B cell (primary cell): Measurements from ENCODE around the gene ZNF319. TPM values are rescaled to one million over a fixed set of nuclear protein-coding genes. Genes with fewer than 3 reads are reported as not detected.

ENCODE experiments used
- ATAC-seq: fragments of 200-7000 bp; cut with Tn5 transposase; one replicate; pipeline ENCODE4 v1.10.0; 2021; ENCODE audit warnings: low read depth, mild to moderate bottlenecking, moderate number of reproducible peaks, moderate library complexity
- CTCF ChIA-PET: fragments of 350-600 bp; sonication (Branson Sonifier 250); formaldehyde crosslinking; loops from one replicate; lab custom pipeline; 2021; ENCODE audit warnings: antibody characterized with exemption, inconsistent platforms; lab: Charles Lee
- POLR2A ChIA-PET: fragments of 350-600 bp; sonication (Branson Sonifier 250); formaldehyde crosslinking; loops from one replicate; lab custom pipeline; 2021; ENCODE audit warnings: antibody characterized with exemption; lab: Charles Lee
- DNase-seq: peaks from one replicate; pipeline ENCODE4 v3.0.0; 2013
- H2AFZ ChIP-seq: 2 replicates; pipeline ENCODE4 v1.6.1; 2012; ENCODE audit warnings: mild to moderate bottlenecking, low read depth, low read length; ENCODE audit not compliant: insufficient read depth, poor library complexity, severe bottlenecking
- H3K27ac ChIP-seq, 2 donors: 1 replicate in 1 of 2; 2 replicates in 1 of 2; pipeline ENCODE4 v1.5.1; 2012 to 2013; ENCODE audit warnings: low read length in 2 of 2, mild to moderate bottlenecking in 2 of 2, moderate library complexity in 1 of 2
- H3K27me3 ChIP-seq, 4 experiments: fragments of 200-600 bp in 1 of 4; sonication (generic) in 1 of 4; replicated peaks in 1 of 4; 1 replicate in 2 of 4; 2 replicates in 2 of 4; pipeline versions ENCODE4 v1.6.1 to v1.7.0; 2013 to 2016; ENCODE audit warnings: low read length in 3 of 4, mild to moderate bottlenecking in 2 of 4, mixed read lengths in 1 of 4, moderate library complexity in 1 of 4; ENCODE audit not compliant: insufficient read depth in 4 of 4, control insufficient read depth in 3 of 4; ENCODE audit errors: control extremely low read depth in 1 of 4
- H3K36me3 ChIP-seq, 2 experiments: replicated peaks in 1 of 2; 1 replicate in 1 of 2; 2 replicates in 1 of 2; pipeline versions ENCODE4 v1.6.1 to v1.7.1; 2013; ENCODE audit warnings: low read length in 1 of 2; ENCODE audit not compliant: insufficient read depth in 2 of 2, control insufficient read depth in 1 of 2; ENCODE audit errors: control extremely low read depth in 1 of 2, extremely low read depth in 1 of 2
- H3K4me1 ChIP-seq, 2 donors: fragments of 200-600 bp in 1 of 2; sonication (generic) in 1 of 2; 1 replicate in 1 of 2; 2 replicates in 1 of 2; pipeline versions ENCODE4 v1.5.1 to v1.6.1; 2013 to 2017; ENCODE audit warnings: low read length in 2 of 2; ENCODE audit not compliant: control insufficient read depth in 2 of 2, insufficient read depth in 2 of 2
- H3K4me2 ChIP-seq: replicated peaks from 2 replicates; pipeline ENCODE3; 2012; ENCODE audit warnings: mild to moderate bottlenecking, low read depth, low read length; ENCODE audit not compliant: poor library complexity, severe bottlenecking
- H3K4me3 ChIP-seq, 5 experiments: fragments of 200-600 bp in 1 of 5; sonication (generic) in 1 of 5; 1 replicate in 3 of 5; 2 replicates in 2 of 5; pipeline versions ENCODE4 v1.5.1 to v1.7.0; 2011 to 2016; ENCODE audit warnings: low read length in 4 of 5, mild to moderate bottlenecking in 4 of 5, low read depth in 2 of 5, control low read depth in 1 of 5, moderate library complexity in 1 of 5; ENCODE audit not compliant: insufficient read depth in 1 of 5; ENCODE audit errors: control extremely low read depth in 1 of 5, extremely low read depth in 1 of 5
- H3K79me2 ChIP-seq: fragments of 200-600 bp; sonication (generic); one replicate; pipeline ENCODE4 v1.6.0; 2016; ENCODE audit warnings: low read length; ENCODE audit not compliant: control insufficient read depth, insufficient read depth
- H3K9ac ChIP-seq: fragments of 200-600 bp; sonication (generic); 2 replicates; pipeline ENCODE4 v1.6.1; 2017; ENCODE audit warnings: mild to moderate bottlenecking, low read length, moderate library complexity
- H3K9me3 ChIP-seq, 3 donors: one replicate each; pipeline versions ENCODE4 v1.6.1 to v1.7.1; 2013; ENCODE audit warnings: low read length in 2 of 3; ENCODE audit not compliant: control insufficient read depth in 2 of 3, insufficient read depth in 1 of 3; ENCODE audit errors: control extremely low read depth in 1 of 3
- H4K20me1 ChIP-seq: 2 replicates; pipeline ENCODE4 v1.6.0; 2012; ENCODE audit warnings: mild to moderate bottlenecking, low read length; ENCODE audit not compliant: insufficient read depth, control insufficient read depth, poor library complexity, severe bottlenecking
- H3K27ac Mint-ChIP-seq: one replicate; pipeline ENCODE4 v1.8.0; 2021; ENCODE audit warnings: mixed read lengths
- H3K27me3 Mint-ChIP-seq: one replicate; pipeline ENCODE4 v1.8.0; 2021; ENCODE audit warnings: mixed read lengths
- H3K4me1 Mint-ChIP-seq: one replicate; pipeline ENCODE4 v1.8.0; 2021; ENCODE audit warnings: mixed read lengths
- H3K4me3 Mint-ChIP-seq: one replicate; pipeline ENCODE4 v1.8.0; 2021; ENCODE audit warnings: mixed read lengths
- H3K9me3 Mint-ChIP-seq: one replicate; pipeline ENCODE4 v1.8.0; 2022; ENCODE audit warnings: mixed read lengths; ENCODE audit not compliant: insufficient read depth
- CTCF ChIP-seq: fragments of 200-600 bp; IDR thresholded peaks from one replicate; pipeline ENCODE4 v1.8.0; 2022; ENCODE audit warnings: antibody characterized with exemption, mild to moderate bottlenecking
- EZH2 ChIP-seq: IDR thresholded peaks from 2 replicates; pipeline ENCODE4 v1.6.1; 2012; ENCODE audit warnings: borderline replicate concordance, low read depth, mild to moderate bottlenecking, moderate library complexity, low read length; ENCODE audit not compliant: insufficient read depth, poor library complexity, severe bottlenecking
- WGBS: methylation state at CpG from one replicate; pipeline ENCODE4 v1.1.5; 2013; ENCODE audit warnings: missing lambda C conversion rate; ENCODE audit not compliant: insufficient coverage; 5-methylcytosine and 5-hydroxymethylcytosine counted together
- intact Hi-C: fragments of 100-400 bp; cut with micrococcal nuclease; formaldehyde crosslinking; loops from one replicate; pipeline ENCODE4 v1.10.0; 2022
- polyA plus RNA-seq: library from polyadenylated mRNA; depleted of rRNA; stranded (reverse); fragments of >200 nt; gene quantifications from 2 replicates; pipeline ENCODE4 v1.2.3, GENCODE V29; 2012
- total RNA-seq, 2 donors: library from RNA; stranded (reverse); fragments of 120-200 nt in 1 of 2; gene quantifications; 1 replicate in 1 of 2; 2 replicates in 1 of 2; pipeline versions ENCODE4 v1.2.3 to v1.2.4, GENCODE V29; 2013 to 2022

Gene ZNF319
- total and polyA plus RNA-seq, 2 donors (not counting 1 experiment from before 2014, with no cell fraction given): 12.4 to 15.1 TPM

- no peaks in the 10 kb centered on the region for H3K4me1 ChIP-seq
- peaks cover 3% of the 10 kb centered on the region for H3K9me3 Mint-ChIP-seq
- no peaks in the 10 kb centered on the region for H3K27me3 ChIP-seq
- H3K79me2 ChIP-seq: no peaks in the 10 kb centered on the region
- peaks cover 0 to 5% (median 0%) of the 10 kb centered on the region in 3 donors for H3K9me3 ChIP-seq
- no peak overlapping the region for H3K27ac Mint-ChIP-seq
- no peaks in the 10 kb centered on the region for H3K36me3 ChIP-seq
- ATAC-seq: no peak
- no peak overlapping the region for H3K27ac ChIP-seq
- no peak overlapping the region for H3K4me3 Mint-ChIP-seq
- no peaks in the 10 kb centered on the region for H3K4me1 Mint-ChIP-seq
- WGBS: 82% methylated on average over 14 of the region's 14 CpGs
- H3K4me3 ChIP-seq: no peak overlapping the region
- H2AFZ ChIP-seq: no peak overlapping the region
- POLR2A ChIA-PET: no interaction called here
- intact Hi-C loops: no loop called here
- TF ChIP-seq CTCF (no peak), EZH2 (no peak)
- no peak overlapping the region for H3K4me2 ChIP-seq
- H3K27me3 Mint-ChIP-seq: no peaks in the 10 kb centered on the region
- no peaks in the 10 kb centered on the region for H4K20me1 ChIP-seq
- DNase-seq: no peak
- CTCF ChIA-PET: interaction anchor here (1.1 kb wide), 1 partner anchor 57 kb away, joined by 3 read pairs; no protein-coding TSS in a partner anchor
- H3K9ac ChIP-seq: no peak overlapping the region
Observed at GRCh38 chr16:58040945-58041627, 40.6 kb upstream of the ZNF319 start.

- ATAC-seq: no peak
- H3K9ac ChIP-seq: no peak overlapping the region
- no peak overlapping the region for H3K4me2 ChIP-seq
- H3K27ac Mint-ChIP-seq: no peak overlapping the region
- H3K9me3 Mint-ChIP-seq: peaks cover 3% of the 10 kb centered on the region
- H3K4me1 ChIP-seq: no peaks in the 10 kb centered on the region
- intact Hi-C loops: no loop called here
- no peak overlapping the region for H2AFZ ChIP-seq
- no peak overlapping the region for H3K4me3 ChIP-seq
- WGBS: 97% methylated on average over 12 of the region's 12 CpGs
- no peaks in the 10 kb centered on the region for H3K79me2 ChIP-seq
- H4K20me1 ChIP-seq: no peaks in the 10 kb centered on the region
- TF ChIP-seq CTCF (no peak), EZH2 (no peak)
- no peak overlapping the region for H3K4me3 Mint-ChIP-seq
- no peak overlapping the region for H3K27ac ChIP-seq
- H3K27me3 ChIP-seq: no peaks in the 10 kb centered on the region
- peaks cover 0 to 5% (median 0%) of the 10 kb centered on the region in 3 donors for H3K9me3 ChIP-seq
- ChIA-PET CTCF (interaction anchor here (1.1 kb wide), 1 partner anchor 57 kb away, joined by 3 read pairs; no protein-coding TSS in a partner anchor), POLR2A (no interaction called here)
- no peaks in the 10 kb centered on the region for H3K4me1 Mint-ChIP-seq
- H3K36me3 ChIP-seq: no peaks in the 10 kb centered on the region
- no peak for DNase-seq
- H3K27me3 Mint-ChIP-seq: no peaks in the 10 kb centered on the region
Observed at GRCh38 chr16:58040496-58040846, 40.0 kb upstream of the ZNF319 start.
